ENCODE results near the gene IHH.

IHH gene

DNA sequence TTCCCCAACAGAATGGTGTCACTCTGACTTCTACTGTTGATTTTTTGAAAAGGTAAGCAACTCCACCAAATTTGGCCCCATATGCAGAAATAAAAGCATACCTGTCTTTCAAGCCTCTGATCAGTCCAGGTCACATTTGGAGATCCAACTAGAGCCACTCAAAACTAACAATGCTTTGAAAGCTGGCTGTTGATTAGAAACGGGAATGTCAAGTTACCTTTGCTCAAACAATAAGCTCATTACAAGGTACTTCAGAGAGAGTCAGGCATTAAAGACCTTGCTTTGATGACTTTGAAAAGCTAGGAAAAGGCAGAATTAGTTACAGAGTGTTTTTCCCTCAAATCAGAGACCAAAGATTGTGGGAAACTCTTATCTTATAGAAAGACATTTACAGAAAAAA lies 4.8 kb upstream of the IHH start:
- TF ChIP-seq TAF1 (IDR thresholded peaks at IDR 0.05; ENCODE audit: borderline replicate concordance, insufficient read depth, low read length), result no peak
- TF ChIP-seq, protein P1, sequence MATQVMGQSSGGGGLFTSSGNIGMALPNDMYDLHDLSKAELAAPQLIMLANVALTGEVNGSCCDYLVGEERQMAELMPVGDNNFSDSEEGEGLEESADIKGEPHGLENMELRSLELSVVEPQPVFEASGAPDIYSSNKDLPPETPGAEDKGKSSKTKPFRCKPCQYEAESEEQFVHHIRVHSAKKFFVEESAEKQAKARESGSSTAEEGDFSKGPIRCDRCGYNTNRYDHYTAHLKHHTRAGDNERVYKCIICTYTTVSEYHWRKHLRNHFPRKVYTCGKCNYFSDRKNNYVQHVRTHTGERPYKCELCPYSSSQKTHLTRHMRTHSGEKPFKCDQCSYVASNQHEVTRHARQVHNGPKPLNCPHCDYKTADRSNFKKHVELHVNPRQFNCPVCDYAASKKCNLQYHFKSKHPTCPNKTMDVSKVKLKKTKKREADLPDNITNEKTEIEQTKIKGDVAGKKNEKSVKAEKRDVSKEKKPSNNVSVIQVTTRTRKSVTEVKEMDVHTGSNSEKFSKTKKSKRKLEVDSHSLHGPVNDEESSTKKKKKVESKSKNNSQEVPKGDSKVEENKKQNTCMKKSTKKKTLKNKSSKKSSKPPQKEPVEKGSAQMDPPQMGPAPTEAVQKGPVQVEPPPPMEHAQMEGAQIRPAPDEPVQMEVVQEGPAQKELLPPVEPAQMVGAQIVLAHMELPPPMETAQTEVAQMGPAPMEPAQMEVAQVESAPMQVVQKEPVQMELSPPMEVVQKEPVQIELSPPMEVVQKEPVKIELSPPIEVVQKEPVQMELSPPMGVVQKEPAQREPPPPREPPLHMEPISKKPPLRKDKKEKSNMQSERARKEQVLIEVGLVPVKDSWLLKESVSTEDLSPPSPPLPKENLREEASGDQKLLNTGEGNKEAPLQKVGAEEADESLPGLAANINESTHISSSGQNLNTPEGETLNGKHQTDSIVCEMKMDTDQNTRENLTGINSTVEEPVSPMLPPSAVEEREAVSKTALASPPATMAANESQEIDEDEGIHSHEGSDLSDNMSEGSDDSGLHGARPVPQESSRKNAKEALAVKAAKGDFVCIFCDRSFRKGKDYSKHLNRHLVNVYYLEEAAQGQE (IDR thresholded peaks at IDR 0.05; ENCODE audit: insufficient read depth in 1 of 2, low read depth in 2 of 2, low read length in 2 of 2), result no peak
- no peak for TF ChIP-seq POLR2AphosphoS5 (IDR thresholded peaks at IDR 0.05; ENCODE audit: low read depth, low read length)
- no peak for TF ChIP-seq SIN3A (IDR thresholded peaks at IDR 0.05; ENCODE audit: borderline replicate concordance, insufficient read depth, low read length)
- no peak for TF ChIP-seq FOXP2 (optimal IDR thresholded peaks at IDR 0.05; ENCODE audit: borderline replicate concordance, extremely low read depth, extremely low read length, insufficient read depth)

DNA sequence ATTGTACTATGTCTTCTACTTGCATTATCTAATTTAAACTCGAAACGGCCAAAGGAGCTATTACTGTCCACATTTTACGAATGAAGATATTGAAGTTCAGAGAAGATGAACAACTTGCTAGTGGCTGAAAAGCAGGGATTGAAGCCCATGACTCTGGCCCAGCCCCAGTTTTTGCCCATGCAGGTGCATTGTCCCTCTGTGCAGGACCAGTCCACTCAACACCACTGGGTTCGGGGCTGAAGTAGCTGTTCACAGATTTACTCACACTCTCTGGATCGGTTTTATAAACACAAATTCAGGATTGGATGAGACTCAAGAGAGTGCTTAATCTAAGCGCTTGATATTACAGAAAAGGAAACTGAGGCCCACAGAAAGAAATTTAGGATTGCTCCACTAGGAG lies 1.4 kb upstream of the IHH start:
- TF ChIP-seq SIN3A (IDR thresholded peaks at IDR 0.05; ENCODE audit: borderline replicate concordance, insufficient read depth, low read length), result no peak
- TF ChIP-seq, protein P1 (IDR thresholded peaks at IDR 0.05; ENCODE audit: insufficient read depth in 1 of 2, low read depth in 2 of 2, low read length in 2 of 2), result no peak
- no peak for TF ChIP-seq FOXP2 (optimal IDR thresholded peaks at IDR 0.05; ENCODE audit: borderline replicate concordance, extremely low read depth, extremely low read length, insufficient read depth)
- TF ChIP-seq POLR2AphosphoS5 (IDR thresholded peaks at IDR 0.05; ENCODE audit: low read depth, low read length), result no peak
- TF ChIP-seq TAF1 (IDR thresholded peaks at IDR 0.05; ENCODE audit: borderline replicate concordance, insufficient read depth, low read length), result no peak

DNA sequence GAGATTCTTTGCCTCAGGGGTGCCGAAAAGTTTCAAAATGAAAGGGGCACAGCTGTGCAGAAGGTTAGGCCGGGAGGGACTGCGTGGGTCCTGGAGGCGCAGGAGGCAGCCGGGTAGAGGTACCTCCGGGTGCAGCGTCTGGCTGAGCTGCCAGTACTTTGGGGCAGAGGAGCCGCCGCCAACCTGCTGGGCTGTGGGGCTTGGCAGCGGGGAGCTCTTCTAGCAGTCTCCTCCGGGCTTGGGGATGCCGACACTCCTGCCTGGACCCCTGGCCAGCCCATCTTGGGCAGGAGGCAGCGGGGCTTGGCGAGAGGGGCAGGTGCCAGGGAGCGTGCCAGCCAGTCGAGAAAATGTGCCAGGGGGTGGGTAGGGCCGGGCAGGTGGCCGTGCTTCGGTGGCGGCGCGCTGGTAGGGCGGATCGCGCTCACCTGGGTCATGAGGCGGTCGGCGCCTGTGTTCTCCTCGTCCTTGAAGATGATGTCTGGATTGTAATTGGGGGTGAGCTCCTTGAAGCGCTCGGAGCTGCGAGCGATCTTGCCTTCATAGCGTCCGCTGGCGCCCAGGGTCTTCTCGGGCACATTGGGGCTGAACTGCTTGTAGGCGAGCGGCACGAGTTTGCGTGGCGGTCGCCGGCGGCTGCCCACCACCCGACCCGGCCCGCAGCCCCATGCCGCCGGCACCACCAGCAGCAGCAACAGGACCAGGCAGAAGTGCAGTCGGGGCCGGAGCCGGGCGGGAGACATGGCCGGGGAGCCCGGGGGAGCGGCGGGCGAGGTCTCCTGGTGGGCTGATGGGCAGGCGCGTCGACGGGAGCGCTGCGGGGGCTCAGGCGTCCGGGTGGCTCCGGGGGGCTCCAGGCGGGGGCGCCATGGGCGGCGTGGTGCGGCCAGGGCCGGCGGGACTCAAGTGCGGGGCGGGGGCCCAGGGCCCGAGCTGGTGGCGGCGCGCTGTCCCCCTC lies 717 bp downstream of the IHH start:
- TF ChIP-seq POLR2AphosphoS5 (IDR thresholded peaks at IDR 0.05; ENCODE audit: low read depth, low read length) (no peak), TAF1 (IDR thresholded peaks at IDR 0.05; ENCODE audit: borderline replicate concordance, insufficient read depth, low read length) (no peak), SIN3A (IDR thresholded peaks at IDR 0.05; ENCODE audit: borderline replicate concordance, insufficient read depth, low read length) (no peak), FOXP2 (optimal IDR thresholded peaks at IDR 0.05; ENCODE audit: borderline replicate concordance, extremely low read depth, extremely low read length, insufficient read depth) (no peak)
- TF ChIP-seq, protein P1 (IDR thresholded peaks at IDR 0.05; ENCODE audit: insufficient read depth in 1 of 2, low read depth in 2 of 2, low read length in 2 of 2), result no peak

DNA sequence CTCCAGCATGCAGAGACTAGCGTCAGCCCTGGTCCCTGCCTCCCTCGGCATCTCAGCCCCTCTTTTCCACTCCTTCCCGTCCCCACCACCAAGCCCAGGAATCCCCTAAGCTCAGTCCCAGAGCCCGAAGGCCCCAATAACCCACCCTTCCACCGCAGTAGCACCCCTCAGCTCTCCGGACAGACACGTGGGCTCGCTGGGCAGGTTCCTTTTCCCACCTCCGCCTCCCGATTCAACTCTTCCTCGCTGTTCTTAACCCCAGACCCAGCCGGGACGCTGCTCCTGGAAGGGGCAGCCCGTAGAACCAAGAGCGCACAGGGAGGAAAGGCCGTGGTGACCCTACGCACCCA lies 1.4 kb downstream of the IHH start:
- TF ChIP-seq SIN3A (IDR thresholded peaks at IDR 0.05; ENCODE audit: borderline replicate concordance, insufficient read depth, low read length), result no peak
- no peak for TF ChIP-seq TAF1 (IDR thresholded peaks at IDR 0.05; ENCODE audit: borderline replicate concordance, insufficient read depth, low read length)
- no peak for TF ChIP-seq FOXP2 (optimal IDR thresholded peaks at IDR 0.05; ENCODE audit: borderline replicate concordance, extremely low read depth, extremely low read length, insufficient read depth)

DNA sequence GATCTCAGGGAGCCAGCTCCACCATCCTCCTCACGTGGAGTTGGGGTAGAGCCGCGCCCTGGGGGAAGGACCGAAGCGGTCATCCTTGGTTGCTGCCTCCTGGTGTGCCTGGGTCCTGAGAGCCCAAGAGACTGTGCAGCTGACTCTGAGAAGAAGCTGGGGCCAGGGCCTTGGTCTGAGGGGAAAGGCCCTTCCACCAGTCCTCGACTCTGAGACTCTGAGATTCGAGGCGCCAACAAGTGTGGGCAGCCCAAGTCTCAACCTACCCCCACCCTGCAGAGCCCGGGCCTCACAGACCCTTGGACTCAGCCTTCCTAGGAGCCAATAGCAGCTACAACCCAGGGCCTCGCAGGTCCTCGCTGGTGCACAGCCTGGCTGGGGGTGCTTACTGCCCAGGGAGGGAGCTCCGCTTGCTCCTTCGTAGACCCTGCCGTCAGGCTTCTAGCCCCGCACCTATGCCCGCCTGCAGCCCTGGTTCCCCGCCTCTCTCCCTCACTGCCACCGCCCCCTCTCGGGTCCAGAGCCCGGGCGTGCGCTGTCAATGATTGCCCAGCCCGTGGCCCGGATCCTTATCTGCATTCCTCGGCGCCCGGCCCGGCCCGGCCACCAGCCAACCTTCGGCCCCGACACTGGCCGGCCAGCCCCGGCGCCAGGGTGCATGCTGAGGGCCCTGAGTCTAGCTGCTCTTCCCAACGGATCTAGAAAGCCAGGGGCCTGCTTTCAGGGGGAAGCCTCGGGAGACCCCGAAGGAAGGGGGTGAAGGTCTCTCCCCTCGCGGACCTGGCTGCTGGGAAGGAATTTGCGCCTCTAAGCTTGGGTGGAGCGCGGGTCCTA lies 2.0 kb downstream of the IHH start:
- no peak for TF ChIP-seq POLR2AphosphoS5 (IDR thresholded peaks at IDR 0.05; ENCODE audit: low read depth, low read length)

Measured in PFSK-1 (cell line).